Measurements from ENCODE around the gene ROCK1. TPM values are rescaled to one million over a fixed set of nuclear protein-coding genes. Genes with fewer than 3 reads are reported as not detected.

Gene ROCK1
- total and polyA plus RNA-seq, 4 donors: 7.4 to 28.7 (median 18.7) TPM

- Histone ChIP-seq H3K9me3 (ENCODE audit: control insufficient read depth in 4 of 4, low read length in 3 of 4) (no peaks in the 10 kb centered on the region), H3K36me3 (ENCODE audit: control insufficient read depth in 4 of 4, insufficient read depth in 3 of 4, low read depth in 1 of 4, low read length in 3 of 4) (no peaks in the 10 kb centered on the region), H3K27me3 (ENCODE audit: control insufficient read depth in 4 of 4, insufficient read depth in 4 of 4, low read length in 3 of 4) (no peaks in the 10 kb centered on the region), H3K4me3 (ENCODE audit: low read depth in 1 of 3, low read length in 3 of 3) (no peak overlapping the region), H3K9ac (ENCODE audit: low read depth in 1 of 2, low read length in 2 of 2) (no peak overlapping the region), H3K4me1 (ENCODE audit: control insufficient read depth in 4 of 4, insufficient read depth in 4 of 4, low read length in 3 of 4) (no peaks in the 10 kb centered on the region), H3K27ac (ENCODE audit: low read depth in 1 of 2, low read length in 2 of 2) (no peak overlapping the region)
- TF ChIP-seq YY1 (IDR thresholded peaks at IDR 0.05): no peak
- TF ChIP-seq, protein P1, sequence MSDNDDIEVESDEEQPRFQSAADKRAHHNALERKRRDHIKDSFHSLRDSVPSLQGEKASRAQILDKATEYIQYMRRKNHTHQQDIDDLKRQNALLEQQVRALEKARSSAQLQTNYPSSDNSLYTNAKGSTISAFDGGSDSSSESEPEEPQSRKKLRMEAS (IDR thresholded peaks at IDR 0.05): no peak
- TF ChIP-seq, protein P2, sequence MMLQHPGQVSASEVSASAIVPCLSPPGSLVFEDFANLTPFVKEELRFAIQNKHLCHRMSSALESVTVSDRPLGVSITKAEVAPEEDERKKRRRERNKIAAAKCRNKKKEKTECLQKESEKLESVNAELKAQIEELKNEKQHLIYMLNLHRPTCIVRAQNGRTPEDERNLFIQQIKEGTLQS (IDR thresholded peaks at IDR 0.05): no peak
- no peak for TF ChIP-seq JUND (IDR thresholded peaks at IDR 0.05)
- DNase-seq (ENCODE audit: low spot score): no peak
These were observed 7.2 kb upstream of the ROCK1 start for GRCh38 chr18:21118806-21119205.

GRCh38 chr18:21117409-21118131 lies 6.0 kb upstream of the ROCK1 start:
- no peaks in the 10 kb centered on the region for H3K27me3 ChIP-seq (ENCODE audit: control insufficient read depth in 4 of 4, insufficient read depth in 4 of 4, low read length in 3 of 4)
- no peak overlapping the region for H3K4me3 ChIP-seq (ENCODE audit: low read depth in 1 of 3, low read length in 3 of 3)
- no peak overlapping the region for H3K9ac ChIP-seq (ENCODE audit: low read depth in 1 of 2, low read length in 2 of 2)
- no peaks in the 10 kb centered on the region for H3K9me3 ChIP-seq (ENCODE audit: control insufficient read depth in 4 of 4, low read length in 3 of 4)
- no peaks in the 10 kb centered on the region for H3K36me3 ChIP-seq (ENCODE audit: control insufficient read depth in 4 of 4, insufficient read depth in 3 of 4, low read depth in 1 of 4, low read length in 3 of 4)
- no peak for TF ChIP-seq JUND (IDR thresholded peaks at IDR 0.05)
- no peak for TF ChIP-seq NR2F2 (IDR thresholded peaks at IDR 0.05)
- TF ChIP-seq GABPA (IDR thresholded peaks at IDR 0.05 in 1 of 2, conservative IDR thresholded peaks at IDR 0.05 in 1 of 2): no peak
- TF ChIP-seq HNF4A (conservative IDR thresholded peaks at IDR 0.05): no peak
- no peak for TF ChIP-seq YY1 (IDR thresholded peaks at IDR 0.05)
- TF ChIP-seq, protein P2 (IDR thresholded peaks at IDR 0.05): no peak
- H3K27ac ChIP-seq (ENCODE audit: low read depth in 1 of 2, low read length in 2 of 2): no peak overlapping the region
- no peak for DNase-seq (ENCODE audit: low spot score)
- peaks cover 0 to 4% (median 1%) of the 10 kb centered on the region in 4 donors for H3K4me1 ChIP-seq (ENCODE audit: control insufficient read depth in 4 of 4, insufficient read depth in 4 of 4, low read length in 3 of 4)
- 64% methylated on average over 5 of the region's 5 CpGs for WGBS

DNA sequence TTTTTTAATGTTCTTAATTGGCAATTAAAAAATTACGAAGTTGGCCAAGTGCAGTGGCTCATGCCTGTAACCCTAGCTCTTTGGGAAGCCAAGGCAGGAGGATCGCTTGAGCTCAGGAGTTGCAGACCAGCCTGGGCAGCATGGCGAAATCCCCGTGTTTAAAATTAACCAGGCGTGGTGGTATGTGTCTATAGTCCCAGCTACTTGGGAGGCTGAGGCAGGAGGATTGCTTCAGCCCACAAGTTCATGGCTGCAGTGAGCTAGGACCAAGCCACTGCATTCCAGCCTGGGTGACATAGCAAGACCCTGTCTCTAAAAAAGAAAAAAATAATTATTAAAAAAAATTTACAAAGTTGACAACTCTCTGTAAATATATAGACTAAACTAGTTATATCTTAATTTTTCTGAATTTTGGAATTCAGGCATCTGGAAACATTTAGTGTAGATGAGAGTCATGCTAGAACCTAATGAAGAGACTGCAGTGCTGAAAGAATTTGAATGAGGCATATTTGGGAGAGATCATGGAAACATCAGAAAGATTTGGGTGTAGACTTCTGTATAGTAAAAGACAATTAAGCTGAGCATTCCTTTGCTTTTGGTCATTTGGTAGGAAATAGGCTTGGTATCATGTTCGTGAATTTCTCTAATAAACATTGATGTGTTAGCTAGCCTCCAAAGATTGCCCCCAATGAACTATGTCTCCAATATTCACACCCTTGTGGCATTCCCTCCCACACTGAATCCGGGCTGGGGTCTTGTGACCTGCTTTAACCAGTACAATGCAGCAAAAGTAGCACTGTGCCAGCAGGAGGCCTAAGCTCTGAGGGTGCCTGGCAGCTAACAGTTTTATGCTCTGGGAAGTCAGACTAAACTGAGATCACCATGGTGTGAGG lies 4.2 kb upstream of the ROCK1 start:
- H3K9me3 ChIP-seq (ENCODE audit: control insufficient read depth in 4 of 4, low read length in 3 of 4): no peaks in the 10 kb centered on the region
- TF ChIP-seq, protein P3, sequence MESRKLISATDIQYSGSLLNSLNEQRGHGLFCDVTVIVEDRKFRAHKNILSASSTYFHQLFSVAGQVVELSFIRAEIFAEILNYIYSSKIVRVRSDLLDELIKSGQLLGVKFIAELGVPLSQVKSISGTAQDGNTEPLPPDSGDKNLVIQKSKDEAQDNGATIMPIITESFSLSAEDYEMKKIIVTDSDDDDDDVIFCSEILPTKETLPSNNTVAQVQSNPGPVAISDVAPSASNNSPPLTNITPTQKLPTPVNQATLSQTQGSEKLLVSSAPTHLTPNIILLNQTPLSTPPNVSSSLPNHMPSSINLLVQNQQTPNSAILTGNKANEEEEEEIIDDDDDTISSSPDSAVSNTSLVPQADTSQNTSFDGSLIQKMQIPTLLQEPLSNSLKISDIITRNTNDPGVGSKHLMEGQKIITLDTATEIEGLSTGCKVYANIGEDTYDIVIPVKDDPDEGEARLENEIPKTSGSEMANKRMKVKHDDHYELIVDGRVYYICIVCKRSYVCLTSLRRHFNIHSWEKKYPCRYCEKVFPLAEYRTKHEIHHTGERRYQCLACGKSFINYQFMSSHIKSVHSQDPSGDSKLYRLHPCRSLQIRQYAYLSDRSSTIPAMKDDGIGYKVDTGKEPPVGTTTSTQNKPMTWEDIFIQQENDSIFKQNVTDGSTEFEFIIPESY (IDR thresholded peaks at IDR 0.05): no peak
- TF ChIP-seq FOXA1 (IDR thresholded peaks at IDR 0.05) (no peak), TAF1 (conservative IDR thresholded peaks at IDR 0.05) (no peak), RXRA (IDR thresholded peaks at IDR 0.05) (no peak), RAD21 (IDR thresholded peaks at IDR 0.05) (no peak), JUND (IDR thresholded peaks at IDR 0.05) (no peak)
- TF ChIP-seq, protein P4, sequence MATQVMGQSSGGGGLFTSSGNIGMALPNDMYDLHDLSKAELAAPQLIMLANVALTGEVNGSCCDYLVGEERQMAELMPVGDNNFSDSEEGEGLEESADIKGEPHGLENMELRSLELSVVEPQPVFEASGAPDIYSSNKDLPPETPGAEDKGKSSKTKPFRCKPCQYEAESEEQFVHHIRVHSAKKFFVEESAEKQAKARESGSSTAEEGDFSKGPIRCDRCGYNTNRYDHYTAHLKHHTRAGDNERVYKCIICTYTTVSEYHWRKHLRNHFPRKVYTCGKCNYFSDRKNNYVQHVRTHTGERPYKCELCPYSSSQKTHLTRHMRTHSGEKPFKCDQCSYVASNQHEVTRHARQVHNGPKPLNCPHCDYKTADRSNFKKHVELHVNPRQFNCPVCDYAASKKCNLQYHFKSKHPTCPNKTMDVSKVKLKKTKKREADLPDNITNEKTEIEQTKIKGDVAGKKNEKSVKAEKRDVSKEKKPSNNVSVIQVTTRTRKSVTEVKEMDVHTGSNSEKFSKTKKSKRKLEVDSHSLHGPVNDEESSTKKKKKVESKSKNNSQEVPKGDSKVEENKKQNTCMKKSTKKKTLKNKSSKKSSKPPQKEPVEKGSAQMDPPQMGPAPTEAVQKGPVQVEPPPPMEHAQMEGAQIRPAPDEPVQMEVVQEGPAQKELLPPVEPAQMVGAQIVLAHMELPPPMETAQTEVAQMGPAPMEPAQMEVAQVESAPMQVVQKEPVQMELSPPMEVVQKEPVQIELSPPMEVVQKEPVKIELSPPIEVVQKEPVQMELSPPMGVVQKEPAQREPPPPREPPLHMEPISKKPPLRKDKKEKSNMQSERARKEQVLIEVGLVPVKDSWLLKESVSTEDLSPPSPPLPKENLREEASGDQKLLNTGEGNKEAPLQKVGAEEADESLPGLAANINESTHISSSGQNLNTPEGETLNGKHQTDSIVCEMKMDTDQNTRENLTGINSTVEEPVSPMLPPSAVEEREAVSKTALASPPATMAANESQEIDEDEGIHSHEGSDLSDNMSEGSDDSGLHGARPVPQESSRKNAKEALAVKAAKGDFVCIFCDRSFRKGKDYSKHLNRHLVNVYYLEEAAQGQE (IDR thresholded peaks at IDR 0.05): no peak
- TF ChIP-seq, protein P1 (IDR thresholded peaks at IDR 0.05): no peak
- DNase-seq (ENCODE audit: low spot score): no peak

More for the DNA sequence above, 4.2 kb upstream of the ROCK1 start:
- Histone ChIP-seq H3K4me1 (ENCODE audit: control insufficient read depth in 4 of 4, insufficient read depth in 4 of 4, low read length in 3 of 4) (peaks cover 0 to 11% (median 2%) of the 10 kb centered on the region in 4 donors), H3K4me3 (ENCODE audit: low read depth in 1 of 3, low read length in 3 of 3) (no peak overlapping the region), H3K27me3 (ENCODE audit: control insufficient read depth in 4 of 4, insufficient read depth in 4 of 4, low read length in 3 of 4) (no peaks in the 10 kb centered on the region), H3K9ac (ENCODE audit: low read depth in 1 of 2, low read length in 2 of 2) (no peak overlapping the region), H3K27ac (ENCODE audit: low read depth in 1 of 2, low read length in 2 of 2) (no peak overlapping the region), H3K36me3 (ENCODE audit: control insufficient read depth in 4 of 4, insufficient read depth in 3 of 4, low read depth in 1 of 4, low read length in 3 of 4) (no peaks in the 10 kb centered on the region)
- 83% methylated on average over 7 of the region's 7 CpGs for WGBS

All from liver (tissue), 9 donors.